Measurements from ENCODE around the gene STK24. TPM values are rescaled to one million over a fixed set of nuclear protein-coding genes. Genes with fewer than 3 reads are reported as not detected.
A peak's percentile ranks its signal among the peaks of the same experiment; 100 is the strongest.

STK24 gene
- total and polyA plus RNA-seq, 2 of the 4 experiments (the other 2 are of a cell fraction), result 29.2 to 43.4 TPM

DNA sequence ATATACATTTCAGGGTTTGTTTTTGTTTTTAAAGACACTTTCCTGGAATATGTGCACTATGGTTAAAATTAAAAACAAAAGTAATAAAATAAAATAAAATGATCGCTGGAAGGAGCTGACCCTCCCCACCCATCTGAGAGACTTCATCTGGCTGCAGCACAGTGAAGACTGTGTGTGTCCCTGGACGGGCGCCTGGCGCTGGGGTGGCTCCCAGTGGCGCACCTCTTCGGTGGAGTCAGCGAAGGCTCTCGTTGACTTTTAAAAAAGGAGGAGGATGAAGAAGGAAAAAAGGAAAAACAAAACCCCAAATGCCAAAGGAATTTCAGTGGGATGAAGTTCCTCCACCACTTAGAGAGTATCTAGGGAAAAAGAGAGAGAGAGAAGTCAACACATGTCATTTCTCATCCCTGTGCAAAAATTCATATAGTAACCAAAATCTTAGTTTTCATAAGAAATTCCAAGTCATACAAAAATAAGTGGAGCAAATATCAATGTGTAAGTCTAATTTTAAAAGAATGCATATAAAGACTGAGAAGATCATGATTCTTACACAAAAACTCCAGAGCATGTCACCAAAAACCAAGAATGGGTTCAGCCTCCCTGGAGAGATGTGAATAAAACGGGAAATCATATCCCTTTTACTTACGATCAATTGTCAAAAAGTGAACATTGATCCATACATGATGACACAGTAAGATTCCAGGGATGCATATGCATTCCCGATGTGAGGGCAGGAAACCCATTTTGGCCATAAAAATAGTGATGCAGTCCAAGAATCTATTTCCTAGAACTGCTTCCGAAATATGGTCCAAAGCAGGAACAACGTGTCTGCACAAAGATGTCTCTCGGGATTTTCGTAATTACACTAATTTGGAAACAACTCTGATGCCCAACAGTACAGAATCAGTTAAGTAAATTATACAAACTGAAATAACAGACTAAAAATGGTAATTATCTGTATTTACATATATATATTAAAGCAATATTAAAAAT, 123.8 kb downstream of the STK24 start:
- no peak overlapping the region for H3K9ac ChIP-seq (ENCODE audit: low read depth, low read length)
- WGBS, 2 experiments (ENCODE audit: extremely low coverage in 2 of 2, insufficient read length in 1 of 2), result no CpG with 5 or more reads among the region's 15 CpGs
- H3K9me1 ChIP-seq (ENCODE audit: insufficient read depth, low read length), result peaks cover 17% of the 10 kb centered on the region
- POLR2A ChIA-PET (ENCODE audit: unreplicated experiment), result no interaction called here
- H3K4me1 ChIP-seq (ENCODE audit: control insufficient read depth, insufficient read depth, low read length), result peaks cover 14% of the 10 kb centered on the region
- H3K18ac ChIP-seq (ENCODE audit: low read depth, low read length), result no peak overlapping the region
- peaks cover 13 to 72% of the 10 kb centered on the region in 2 experiments; a peak in 3 of 4 replicates for H3K79me1 ChIP-seq (ENCODE audit: low read depth in 1 of 2, low read length in 2 of 2)
- H3K9me3 ChIP-seq (ENCODE audit: control insufficient read depth, insufficient read depth, low read length), result no peaks in the 10 kb centered on the region
- no peak for DNase-seq
- no peaks in the 10 kb centered on the region for H3K27me3 ChIP-seq (ENCODE audit: control insufficient read depth, insufficient read depth, low read length)
- H4K91ac ChIP-seq (ENCODE audit: insufficient read depth, low read depth, low read length), result no peak overlapping the region
- H4K8ac ChIP-seq (ENCODE audit: low read depth in 2 of 2, low read length in 2 of 2), result peak overlapping the region in 1 of 2 experiments; percentile 20; a peak in 1 of 4 replicates
- H3K14ac ChIP-seq (replicated peaks; ENCODE audit: low read depth, low read length), result 0 out of 2 replicates have a peak overlapping the region, but pooled peaks have one; percentile 31
- intact Hi-C loops (cut with micrococcal nuclease) (loop anchor here (2.0 kb wide), 1 partner anchor 220 kb away; no protein-coding TSS in a partner anchor), dilution Hi-C loops (cut with HindIII; ENCODE audit: low sequenced_read_pairs, unreplicated experiment) (loop anchor here (25.0 kb wide), 1 partner anchor 209 kb away; no protein-coding TSS in a partner anchor), in situ Hi-C loops (cut with MboI; ENCODE audit: low sequenced_read_pairs) (loop anchor here (10.0 kb wide), 1 partner anchor 382 kb away; no protein-coding TSS in a partner anchor)
- no peak overlapping the region for H4K5ac ChIP-seq (ENCODE audit: low read depth, low read length)
- CTCF ChIA-PET, result no interaction called here
- H3K4ac ChIP-seq (ENCODE audit: low read depth, low read length), result no peak overlapping the region
- no peak overlapping the region for H3K56ac ChIP-seq (ENCODE audit: extremely low read depth, insufficient read depth, low read length)
- peaks cover 43% of the 10 kb centered on the region for H3K36me3 ChIP-seq (ENCODE audit: control insufficient read depth, insufficient read depth, low read length)
- no peak overlapping the region for H2AFZ ChIP-seq (replicated peaks; ENCODE audit: low read length, poor library complexity)
- H2BK120ac ChIP-seq (ENCODE audit: low read depth, low read length), result no peak overlapping the region
- no peak overlapping the region for H2AK9ac ChIP-seq (replicated peaks; ENCODE audit: low read depth, low read length, poor library complexity)
- no peak overlapping the region for H2BK5ac ChIP-seq (ENCODE audit: low read depth, low read length, poor library complexity, severe bottlenecking)
- H2AK5ac ChIP-seq (ENCODE audit: low read depth, low read length), result no peak overlapping the region
- no peak overlapping the region for H2BK20ac ChIP-seq (ENCODE audit: low read depth, low read length)
- H3K4me2 ChIP-seq (ENCODE audit: low read depth, low read length), result no peak overlapping the region
- H3K4me3 ChIP-seq (ENCODE audit: insufficient read depth, low read depth, low read length), result no peak overlapping the region
- no peak overlapping the region for H3K27ac ChIP-seq (ENCODE audit: insufficient read depth, low read length)
- no TSS peak for BruUV-seq (replicated peaks)
- H4K20me1 ChIP-seq (ENCODE audit: insufficient read depth, low read length), result peaks cover 29% of the 10 kb centered on the region
- no peak overlapping the region for H2BK15ac ChIP-seq (ENCODE audit: low read depth, low read length)
- no peak for ATAC-seq (ENCODE audit: low read depth)
- no peak for TF ChIP-seq CHD1 (IDR thresholded peaks at IDR 0.05; ENCODE audit: low read depth, low read length)
- TF ChIP-seq BHLHE40 (IDR thresholded peaks at IDR 0.05; ENCODE audit: low read depth, low read length), result no peak
- TF ChIP-seq, protein P1, sequence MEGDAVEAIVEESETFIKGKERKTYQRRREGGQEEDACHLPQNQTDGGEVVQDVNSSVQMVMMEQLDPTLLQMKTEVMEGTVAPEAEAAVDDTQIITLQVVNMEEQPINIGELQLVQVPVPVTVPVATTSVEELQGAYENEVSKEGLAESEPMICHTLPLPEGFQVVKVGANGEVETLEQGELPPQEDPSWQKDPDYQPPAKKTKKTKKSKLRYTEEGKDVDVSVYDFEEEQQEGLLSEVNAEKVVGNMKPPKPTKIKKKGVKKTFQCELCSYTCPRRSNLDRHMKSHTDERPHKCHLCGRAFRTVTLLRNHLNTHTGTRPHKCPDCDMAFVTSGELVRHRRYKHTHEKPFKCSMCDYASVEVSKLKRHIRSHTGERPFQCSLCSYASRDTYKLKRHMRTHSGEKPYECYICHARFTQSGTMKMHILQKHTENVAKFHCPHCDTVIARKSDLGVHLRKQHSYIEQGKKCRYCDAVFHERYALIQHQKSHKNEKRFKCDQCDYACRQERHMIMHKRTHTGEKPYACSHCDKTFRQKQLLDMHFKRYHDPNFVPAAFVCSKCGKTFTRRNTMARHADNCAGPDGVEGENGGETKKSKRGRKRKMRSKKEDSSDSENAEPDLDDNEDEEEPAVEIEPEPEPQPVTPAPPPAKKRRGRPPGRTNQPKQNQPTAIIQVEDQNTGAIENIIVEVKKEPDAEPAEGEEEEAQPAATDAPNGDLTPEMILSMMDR (conservative IDR thresholded peaks at IDR 0.05; ENCODE audit: low read depth, low read length), result no peak
- no peak for TF ChIP-seq RCOR1 (IDR thresholded peaks at IDR 0.05; ENCODE audit: insufficient replicate concordance, low read length)
- 0 out of 2 replicates have a peak overlapping the region, but pooled peaks have one; percentile 37 for H3K23ac ChIP-seq (ENCODE audit: low read depth, low read length)
